COLO829 (cell line): ENCODE data around the gene TBC1D3C.
"Not testable (repeated sequence)": the region's sequence is repeated elsewhere in the genome, so short reads cannot be mapped to it uniquely, and the experiment has no call there.

ENCODE experiments used
- DNase-seq: peaks from one replicate; pipeline ENCODE4 v3.0.0; 2012; ENCODE audit warnings: low spot score

TBC1D3C gene

DNA sequence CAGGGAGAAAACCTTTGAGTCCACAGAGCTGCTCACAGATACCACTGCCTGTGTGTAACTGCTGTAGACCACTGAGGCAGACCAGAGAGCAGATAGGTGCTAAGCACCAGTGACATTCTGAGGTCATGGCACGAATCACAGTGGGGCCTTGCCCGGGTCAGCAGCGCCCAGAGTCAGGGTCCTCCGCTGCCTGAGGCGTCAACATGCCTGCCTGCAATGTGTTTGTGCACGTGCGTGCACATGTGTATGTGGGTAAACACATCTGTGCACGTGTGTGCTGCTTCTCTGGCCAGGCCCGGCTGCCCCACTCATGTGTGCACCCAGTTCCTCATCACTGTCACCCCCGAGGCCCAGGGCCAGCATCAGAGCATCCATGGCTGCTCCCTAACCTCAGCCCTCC, at the start of gene TBC1D3C:
TSS of gene TBC1D3C (minus strand) at position 101 of the 400 bp plus-strand sequence. CDS start 1,568 bp downstream, outside the sequence.
- not testable (repeated sequence) for DNase-seq

DNA sequence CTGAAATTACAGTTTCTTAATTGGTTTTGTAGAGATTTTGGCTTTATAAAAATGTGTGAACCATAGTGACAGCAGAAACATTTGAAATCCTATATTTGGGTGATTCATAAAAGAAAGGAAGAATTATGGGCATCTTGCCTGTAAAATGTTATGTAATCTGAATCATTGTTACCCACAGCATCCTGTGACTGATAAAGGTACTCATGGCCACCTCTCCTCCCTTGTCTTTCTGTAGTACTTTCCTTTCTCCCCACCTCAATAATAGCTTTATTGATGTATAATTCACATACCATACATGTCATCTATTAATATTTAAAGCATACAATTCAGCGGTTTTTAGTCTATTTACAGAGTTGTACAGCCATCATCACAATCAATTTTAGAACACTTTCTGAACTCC, 30.8 kb upstream of the TBC1D3C start:
- not testable (repeated sequence) for DNase-seq

DNA sequence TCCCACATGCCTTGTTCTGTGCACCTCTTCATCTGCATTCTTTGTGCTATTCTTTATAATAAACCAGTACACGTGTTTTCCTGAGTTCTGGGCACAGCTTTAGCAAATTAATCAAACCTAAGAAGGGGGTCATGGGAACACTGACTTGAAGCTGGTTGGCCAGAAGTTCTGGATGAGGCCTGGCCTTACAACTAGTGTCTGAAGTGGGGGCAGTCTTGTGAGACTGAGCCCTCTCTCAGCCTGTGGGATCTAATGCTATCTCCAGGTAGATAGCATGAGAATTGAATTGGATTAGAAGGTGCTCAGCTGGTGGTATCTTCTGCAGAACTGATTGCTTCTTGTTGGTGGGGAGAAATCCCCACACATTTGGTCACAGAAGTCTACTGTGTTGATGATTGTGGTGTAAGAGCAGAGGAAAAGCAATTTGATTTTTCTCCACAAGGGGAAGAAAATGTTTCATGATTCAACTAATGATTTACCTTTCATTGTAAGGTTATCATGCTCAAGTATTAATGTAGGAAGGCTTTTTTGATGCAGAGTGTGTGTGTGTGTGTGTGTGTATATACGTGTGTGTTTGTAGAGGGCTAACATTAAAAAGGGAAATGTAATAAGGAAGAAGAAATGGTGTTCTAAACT, 25.7 kb upstream of the TBC1D3C start:
- DNase-seq = not testable (repeated sequence)

DNA sequence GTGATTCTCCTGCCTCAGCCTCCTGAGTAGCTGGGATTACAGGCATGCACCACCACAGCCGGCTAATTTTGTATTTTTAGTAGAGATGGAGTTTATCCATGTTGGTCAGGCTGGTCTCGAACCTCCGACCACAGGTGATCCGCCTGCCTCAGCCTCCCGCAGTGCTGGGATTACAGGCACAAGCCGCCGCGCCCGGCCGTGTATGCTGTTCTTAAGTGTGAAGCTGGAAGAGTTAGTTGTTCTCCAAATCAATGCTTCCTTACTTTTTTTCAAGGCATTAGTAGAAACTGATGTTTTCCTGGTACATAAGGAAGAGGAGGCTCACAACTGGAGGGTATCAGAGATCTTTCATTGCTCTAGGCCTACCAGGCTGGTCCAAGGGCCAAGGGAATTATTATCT, 19.7 kb upstream of the TBC1D3C start:
- DNase-seq = not testable (repeated sequence)

DNA sequence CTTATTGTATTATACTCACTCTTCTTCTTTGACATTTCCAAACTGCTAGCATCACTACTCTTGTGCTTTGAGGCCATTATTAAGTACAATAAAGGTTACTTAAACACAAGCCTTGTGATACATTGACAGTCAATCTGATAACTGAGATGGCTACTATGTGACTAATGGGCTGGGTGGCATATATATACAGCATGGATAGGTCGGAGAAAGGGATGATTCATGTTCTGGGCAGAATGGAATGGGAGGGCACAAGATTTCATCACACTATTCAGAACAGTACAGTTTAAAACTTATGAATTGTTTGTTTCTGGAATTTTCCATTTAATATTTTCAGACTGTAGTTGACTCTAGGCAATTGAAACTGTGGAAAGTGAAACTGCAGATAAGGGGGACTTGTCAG, 18.9 kb upstream of the TBC1D3C start:
- not testable (repeated sequence) for DNase-seq
